ENCODE data around the gene TMEM44.

The TMEM44 gene

DNA sequence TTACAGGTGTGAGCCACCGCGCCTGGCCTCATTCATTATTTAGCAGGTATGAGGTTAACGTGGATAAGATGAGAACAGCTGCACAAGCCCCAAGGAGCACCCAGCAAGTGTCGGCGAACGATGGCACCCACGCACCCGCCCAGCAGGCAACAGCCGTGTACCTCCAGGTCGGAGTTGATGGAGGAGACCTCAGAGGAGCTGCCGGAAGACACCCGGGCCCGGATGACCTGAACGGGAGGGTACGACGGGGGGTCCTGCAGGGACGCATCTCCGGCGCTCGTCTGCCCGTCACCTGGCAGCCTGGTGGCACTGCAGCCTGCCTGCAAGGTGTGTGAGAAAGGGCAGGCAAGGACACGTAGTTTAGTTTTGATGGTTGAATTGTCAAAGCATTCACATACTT, 29.1 kb downstream of the TMEM44 start:
- Histone ChIP-seq H3K4me3 (ENCODE audit: low read depth, low read length) (no peak overlapping the region), H3K27ac (ENCODE audit: extremely low read depth, low read depth, low read length) (no peak overlapping the region), H3K9me3 (ENCODE audit: control insufficient read depth, insufficient read depth, low read depth, low read length) (no peaks in the 10 kb centered on the region), H3K4me1 (ENCODE audit: control insufficient read depth, insufficient read depth, low read length) (no peaks in the 10 kb centered on the region), H3K36me3 (ENCODE audit: control insufficient read depth in 2 of 2, insufficient read depth in 1 of 2, low read length in 2 of 2) (peaks cover 0 to 5% of the 10 kb centered on the region in 2 experiments; a peak in 1 of 3 replicates)
- ChIA-PET POLR2A (interaction anchor here (0.8 kb wide), 1 partner anchor 27 kb away, joined by 3 read pairs; no protein-coding TSS in a partner anchor), CTCF (interaction anchor here (0.6 to 1.0 kb wide), 3 partner anchors 8 to 20 kb away, joined by 3 to 5 read pairs (median 4); no protein-coding TSS in a partner anchor)
- TF ChIP-seq, protein P1, sequence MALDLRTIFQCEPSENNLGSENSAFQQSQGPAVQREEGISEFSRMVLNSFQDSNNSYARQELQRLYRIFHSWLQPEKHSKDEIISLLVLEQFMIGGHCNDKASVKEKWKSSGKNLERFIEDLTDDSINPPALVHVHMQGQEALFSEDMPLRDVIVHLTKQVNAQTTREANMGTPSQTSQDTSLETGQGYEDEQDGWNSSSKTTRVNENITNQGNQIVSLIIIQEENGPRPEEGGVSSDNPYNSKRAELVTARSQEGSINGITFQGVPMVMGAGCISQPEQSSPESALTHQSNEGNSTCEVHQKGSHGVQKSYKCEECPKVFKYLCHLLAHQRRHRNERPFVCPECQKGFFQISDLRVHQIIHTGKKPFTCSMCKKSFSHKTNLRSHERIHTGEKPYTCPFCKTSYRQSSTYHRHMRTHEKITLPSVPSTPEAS (tag by site-specific recombination; IDR thresholded peaks at IDR 0.05): no peak
- no peak for TF ChIP-seq ZNF501 (tag by site-specific recombination; IDR thresholded peaks at IDR 0.05)
- TF ChIP-seq, protein P2, sequence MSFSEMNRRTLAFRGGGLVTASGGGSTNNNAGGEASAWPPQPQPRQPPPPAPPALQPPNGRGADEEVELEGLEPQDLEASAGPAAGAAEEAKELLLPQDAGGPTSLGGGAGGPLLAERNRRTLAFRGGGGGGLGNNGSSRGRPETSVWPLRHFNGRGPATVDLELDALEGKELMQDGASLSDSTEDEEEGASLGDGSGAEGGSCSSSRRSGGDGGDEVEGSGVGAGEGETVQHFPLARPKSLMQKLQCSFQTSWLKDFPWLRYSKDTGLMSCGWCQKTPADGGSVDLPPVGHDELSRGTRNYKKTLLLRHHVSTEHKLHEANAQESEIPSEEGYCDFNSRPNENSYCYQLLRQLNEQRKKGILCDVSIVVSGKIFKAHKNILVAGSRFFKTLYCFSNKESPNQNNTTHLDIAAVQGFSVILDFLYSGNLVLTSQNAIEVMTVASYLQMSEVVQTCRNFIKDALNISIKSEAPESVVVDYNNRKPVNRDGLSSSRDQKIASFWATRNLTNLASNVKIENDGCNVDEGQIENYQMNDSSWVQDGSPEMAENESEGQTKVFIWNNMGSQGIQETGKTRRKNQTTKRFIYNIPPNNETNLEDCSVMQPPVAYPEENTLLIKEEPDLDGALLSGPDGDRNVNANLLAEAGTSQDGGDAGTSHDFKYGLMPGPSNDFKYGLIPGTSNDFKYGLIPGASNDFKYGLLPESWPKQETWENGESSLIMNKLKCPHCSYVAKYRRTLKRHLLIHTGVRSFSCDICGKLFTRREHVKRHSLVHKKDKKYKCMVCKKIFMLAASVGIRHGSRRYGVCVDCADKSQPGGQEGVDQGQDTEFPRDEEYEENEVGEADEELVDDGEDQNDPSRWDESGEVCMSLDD (tag by site-specific recombination; IDR thresholded peaks at IDR 0.05): no peak
- TF ChIP-seq, protein P3, sequence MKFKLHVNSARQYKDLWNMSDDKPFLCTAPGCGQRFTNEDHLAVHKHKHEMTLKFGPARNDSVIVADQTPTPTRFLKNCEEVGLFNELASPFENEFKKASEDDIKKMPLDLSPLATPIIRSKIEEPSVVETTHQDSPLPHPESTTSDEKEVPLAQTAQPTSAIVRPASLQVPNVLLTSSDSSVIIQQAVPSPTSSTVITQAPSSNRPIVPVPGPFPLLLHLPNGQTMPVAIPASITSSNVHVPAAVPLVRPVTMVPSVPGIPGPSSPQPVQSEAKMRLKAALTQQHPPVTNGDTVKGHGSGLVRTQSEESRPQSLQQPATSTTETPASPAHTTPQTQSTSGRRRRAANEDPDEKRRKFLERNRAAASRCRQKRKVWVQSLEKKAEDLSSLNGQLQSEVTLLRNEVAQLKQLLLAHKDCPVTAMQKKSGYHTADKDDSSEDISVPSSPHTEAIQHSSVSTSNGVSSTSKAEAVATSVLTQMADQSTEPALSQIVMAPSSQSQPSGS (tag by site-specific recombination; IDR thresholded peaks at IDR 0.05; ENCODE audit: low read depth): no peak
- TF ChIP-seq ZNF24 (tag by site-specific recombination; IDR thresholded peaks at IDR 0.05): no peak
- TF ChIP-seq ZNF19 (tag by site-specific recombination; IDR thresholded peaks at IDR 0.05; ENCODE audit: low read depth): no peak
- TF ChIP-seq KLF9 (tag by site-specific recombination; IDR thresholded peaks at IDR 0.05; ENCODE audit: low read depth): no peak
- no peak for TF ChIP-seq ZNF610 (tag by site-specific recombination; IDR thresholded peaks at IDR 0.05; ENCODE audit: borderline replicate concordance)
- TF ChIP-seq ZNF112 (tag by site-specific recombination; IDR thresholded peaks at IDR 0.05): no peak
- TF ChIP-seq, protein P4, sequence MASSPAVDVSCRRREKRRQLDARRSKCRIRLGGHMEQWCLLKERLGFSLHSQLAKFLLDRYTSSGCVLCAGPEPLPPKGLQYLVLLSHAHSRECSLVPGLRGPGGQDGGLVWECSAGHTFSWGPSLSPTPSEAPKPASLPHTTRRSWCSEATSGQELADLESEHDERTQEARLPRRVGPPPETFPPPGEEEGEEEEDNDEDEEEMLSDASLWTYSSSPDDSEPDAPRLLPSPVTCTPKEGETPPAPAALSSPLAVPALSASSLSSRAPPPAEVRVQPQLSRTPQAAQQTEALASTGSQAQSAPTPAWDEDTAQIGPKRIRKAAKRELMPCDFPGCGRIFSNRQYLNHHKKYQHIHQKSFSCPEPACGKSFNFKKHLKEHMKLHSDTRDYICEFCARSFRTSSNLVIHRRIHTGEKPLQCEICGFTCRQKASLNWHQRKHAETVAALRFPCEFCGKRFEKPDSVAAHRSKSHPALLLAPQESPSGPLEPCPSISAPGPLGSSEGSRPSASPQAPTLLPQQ (tag by site-specific recombination; IDR thresholded peaks at IDR 0.05): no peak
- TF ChIP-seq SP2 (tag by site-specific recombination; IDR thresholded peaks at IDR 0.05): no peak
- no peak for TF ChIP-seq ZNF473 (tag by site-specific recombination; IDR thresholded peaks at IDR 0.05)
- no peak for TF ChIP-seq ZNF2 (tag by site-specific recombination; IDR thresholded peaks at IDR 0.05)
- TF ChIP-seq ZNF394 (tag by site-specific recombination; IDR thresholded peaks at IDR 0.05; ENCODE audit: borderline replicate concordance): no peak
- no peak for TF ChIP-seq ZNF155 (tag by site-specific recombination; IDR thresholded peaks at IDR 0.05)

DNA sequence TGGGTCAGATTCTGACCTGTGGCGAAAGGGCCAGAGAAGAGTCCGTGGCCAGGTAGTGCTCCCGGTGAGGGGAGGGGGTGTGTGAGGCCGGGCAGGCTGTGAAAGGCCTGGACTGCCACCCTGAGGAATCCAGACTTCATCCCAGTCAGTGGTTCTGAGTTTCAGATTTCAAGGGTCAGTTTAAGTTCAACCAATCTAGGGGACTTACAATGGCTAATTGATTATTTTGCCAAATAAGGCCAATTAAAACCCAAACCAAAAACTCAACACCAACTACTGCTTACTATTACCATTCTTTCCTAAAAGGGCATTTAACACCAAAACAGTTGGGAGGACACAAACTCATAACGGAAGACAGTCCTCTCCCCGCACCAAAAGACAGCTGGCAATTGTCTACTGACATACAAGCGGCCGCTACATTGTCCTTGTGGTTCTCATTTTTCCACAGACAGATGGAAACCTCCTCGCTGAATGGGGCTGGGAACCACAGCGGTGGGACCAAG, 30.5 kb downstream of the TMEM44 start:
- Histone ChIP-seq H3K4me1 (ENCODE audit: control insufficient read depth, insufficient read depth, low read length) (no peaks in the 10 kb centered on the region), H3K36me3 (ENCODE audit: control insufficient read depth in 2 of 2, insufficient read depth in 1 of 2, low read length in 2 of 2) (peaks cover 0 to 5% of the 10 kb centered on the region in 2 experiments; a peak in 1 of 3 replicates), H3K27ac (ENCODE audit: extremely low read depth, low read depth, low read length) (no peak overlapping the region), H3K9me3 (ENCODE audit: control insufficient read depth, insufficient read depth, low read depth, low read length) (no peaks in the 10 kb centered on the region), H3K4me3 (ENCODE audit: low read depth, low read length) (no peak overlapping the region)
- CTCF ChIA-PET: no interaction called here
- POLR2A ChIA-PET: no interaction called here
- TF ChIP-seq BCL11B (tag by site-specific recombination; IDR thresholded peaks at IDR 0.05; ENCODE audit: low read depth) (no peak), ZNF596 (tag by site-specific recombination; IDR thresholded peaks at IDR 0.05) (no peak), ZNF155 (tag by site-specific recombination; IDR thresholded peaks at IDR 0.05) (no peak), ZNF768 (tag by site-specific recombination; IDR thresholded peaks at IDR 0.05) (no peak), ZNF785 (tag by site-specific recombination; IDR thresholded peaks at IDR 0.05) (no peak)
- TF ChIP-seq, protein P5, sequence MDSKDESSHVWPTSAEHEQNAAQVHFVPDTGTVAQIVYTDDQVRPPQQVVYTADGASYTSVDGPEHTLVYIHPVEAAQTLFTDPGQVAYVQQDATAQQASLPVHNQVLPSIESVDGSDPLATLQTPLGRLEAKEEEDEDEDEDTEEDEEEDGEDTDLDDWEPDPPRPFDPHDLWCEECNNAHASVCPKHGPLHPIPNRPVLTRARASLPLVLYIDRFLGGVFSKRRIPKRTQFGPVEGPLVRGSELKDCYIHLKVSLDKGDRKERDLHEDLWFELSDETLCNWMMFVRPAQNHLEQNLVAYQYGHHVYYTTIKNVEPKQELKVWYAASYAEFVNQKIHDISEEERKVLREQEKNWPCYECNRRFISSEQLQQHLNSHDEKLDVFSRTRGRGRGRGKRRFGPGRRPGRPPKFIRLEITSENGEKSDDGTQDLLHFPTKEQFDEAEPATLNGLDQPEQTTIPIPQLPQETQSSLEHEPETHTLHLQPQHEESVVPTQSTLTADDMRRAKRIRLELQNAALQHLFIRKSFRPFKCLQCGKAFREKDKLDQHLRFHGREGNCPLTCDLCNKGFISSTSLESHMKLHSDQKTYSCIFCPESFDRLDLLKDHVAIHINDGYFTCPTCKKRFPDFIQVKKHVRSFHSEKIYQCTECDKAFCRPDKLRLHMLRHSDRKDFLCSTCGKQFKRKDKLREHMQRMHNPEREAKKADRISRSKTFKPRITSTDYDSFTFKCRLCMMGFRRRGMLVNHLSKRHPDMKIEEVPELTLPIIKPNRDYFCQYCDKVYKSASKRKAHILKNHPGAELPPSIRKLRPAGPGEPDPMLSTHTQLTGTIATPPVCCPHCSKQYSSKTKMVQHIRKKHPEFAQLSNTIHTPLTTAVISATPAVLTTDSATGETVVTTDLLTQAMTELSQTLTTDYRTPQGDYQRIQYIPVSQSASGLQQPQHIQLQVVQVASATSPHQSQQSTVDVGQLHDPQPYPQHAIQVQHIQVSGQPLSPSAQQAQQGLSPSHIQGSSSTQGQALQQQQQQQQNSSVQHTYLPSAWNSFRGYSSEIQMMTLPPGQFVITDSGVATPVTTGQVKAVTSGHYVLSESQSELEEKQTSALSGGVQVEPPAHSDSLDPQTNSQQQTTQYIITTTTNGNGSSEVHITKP (tag by site-specific recombination; IDR thresholded peaks at IDR 0.05): peak; percentile 49; the same call in 1 of the 2 replicates
- TF ChIP-seq, protein P6, sequence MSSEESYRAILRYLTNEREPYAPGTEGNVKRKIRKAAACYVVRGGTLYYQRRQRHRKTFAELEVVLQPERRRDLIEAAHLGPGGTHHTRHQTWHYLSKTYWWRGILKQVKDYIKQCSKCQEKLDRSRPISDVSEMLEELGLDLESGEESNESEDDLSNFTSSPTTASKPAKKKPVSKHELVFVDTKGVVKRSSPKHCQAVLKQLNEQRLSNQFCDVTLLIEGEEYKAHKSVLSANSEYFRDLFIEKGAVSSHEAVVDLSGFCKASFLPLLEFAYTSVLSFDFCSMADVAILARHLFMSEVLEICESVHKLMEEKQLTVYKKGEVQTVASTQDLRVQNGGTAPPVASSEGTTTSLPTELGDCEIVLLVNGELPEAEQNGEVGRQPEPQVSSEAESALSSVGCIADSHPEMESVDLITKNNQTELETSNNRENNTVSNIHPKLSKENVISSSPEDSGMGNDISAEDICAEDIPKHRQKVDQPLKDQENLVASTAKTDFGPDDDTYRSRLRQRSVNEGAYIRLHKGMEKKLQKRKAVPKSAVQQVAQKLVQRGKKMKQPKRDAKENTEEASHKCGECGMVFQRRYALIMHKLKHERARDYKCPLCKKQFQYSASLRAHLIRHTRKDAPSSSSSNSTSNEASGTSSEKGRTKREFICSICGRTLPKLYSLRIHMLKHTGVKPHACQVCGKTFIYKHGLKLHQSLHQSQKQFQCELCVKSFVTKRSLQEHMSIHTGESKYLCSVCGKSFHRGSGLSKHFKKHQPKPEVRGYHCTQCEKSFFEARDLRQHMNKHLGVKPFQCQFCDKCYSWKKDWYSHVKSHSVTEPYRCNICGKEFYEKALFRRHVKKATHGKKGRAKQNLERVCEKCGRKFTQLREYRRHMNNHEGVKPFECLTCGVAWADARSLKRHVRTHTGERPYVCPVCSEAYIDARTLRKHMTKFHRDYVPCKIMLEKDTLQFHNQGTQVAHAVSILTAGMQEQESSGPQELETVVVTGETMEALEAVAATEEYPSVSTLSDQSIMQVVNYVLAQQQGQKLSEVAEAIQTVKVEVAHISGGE (tag by site-specific recombination; conservative IDR thresholded peaks at IDR 0.05; ENCODE audit: low read depth): no peak

Data from HEK293 (cell line).